ENCODE measurements around the gene MDC1.

DNA sequence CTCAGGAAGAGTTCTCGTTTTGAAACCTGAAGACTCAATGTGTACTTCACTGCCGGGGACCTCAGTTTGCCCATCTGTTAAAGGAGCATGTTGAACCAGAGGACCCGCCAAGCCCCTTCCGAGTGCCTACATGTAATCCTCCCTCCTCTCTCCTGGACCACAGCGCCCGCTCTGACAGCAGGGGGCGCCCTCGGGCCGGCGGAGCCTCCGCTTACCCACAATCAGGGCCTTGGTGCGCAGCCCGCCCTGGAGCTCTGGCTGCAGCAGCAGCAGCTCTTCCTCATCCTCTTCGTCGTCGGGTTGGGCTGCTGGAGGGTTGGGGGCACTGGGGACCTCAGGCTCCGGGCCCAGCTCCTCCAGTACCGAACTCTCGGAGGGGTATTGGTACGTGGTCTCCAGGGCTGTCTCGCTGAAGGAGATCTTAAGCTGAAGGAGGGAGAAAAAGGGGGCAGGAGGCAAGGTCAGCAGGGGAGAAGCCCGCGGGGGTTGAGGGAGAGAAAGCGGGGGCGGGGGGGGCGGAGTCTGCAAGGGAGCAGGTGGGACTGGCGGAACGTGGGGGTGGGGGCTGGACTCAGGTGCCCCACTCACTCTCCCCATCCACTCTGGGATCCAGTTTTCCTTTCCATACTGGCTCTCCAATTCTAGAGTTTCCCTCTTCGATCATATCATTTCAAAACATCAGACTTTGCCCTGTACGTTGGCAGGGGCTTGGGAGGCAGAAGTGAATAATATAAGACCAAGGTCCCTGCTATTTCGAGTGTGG is 37.9 kb downstream of the MDC1 start:
- TF ChIP-seq CTCF (IDR thresholded peaks at IDR 0.05) (peak; percentile 93), HMGA2 (CRISPR knock-in tag; IDR thresholded peaks at IDR 0.05) (no peak), ATF2 (CRISPR knock-in tag; IDR thresholded peaks at IDR 0.05; ENCODE audit: borderline replicate concordance, low read depth) (no peak), ZNF232 (CRISPR knock-in tag; IDR thresholded peaks at IDR 0.05) (no peak), MAX (CRISPR knock-in tag; IDR thresholded peaks at IDR 0.05) (0 out of 2 replicates have a peak, but pooled peaks have one; percentile 20), TEAD1 (CRISPR knock-in tag; IDR thresholded peaks at IDR 0.05) (0 out of 2 replicates have a peak, but pooled peaks have one; percentile 25), USF2 (CRISPR knock-in tag; IDR thresholded peaks at IDR 0.05) (no peak), PRDM15 (CRISPR knock-in tag; IDR thresholded peaks at IDR 0.05) (no peak), ZNF121 (CRISPR knock-in tag; IDR thresholded peaks at IDR 0.05) (no peak), CREM (CRISPR knock-in tag; IDR thresholded peaks at IDR 0.05) (no peak), JAZF1 (CRISPR knock-in tag; IDR thresholded peaks at IDR 0.05) (no peak), ZNF138 (CRISPR knock-in tag; conservative IDR thresholded peaks at IDR 0.05) (no peak)
- TF ChIP-seq, protein P1, sequence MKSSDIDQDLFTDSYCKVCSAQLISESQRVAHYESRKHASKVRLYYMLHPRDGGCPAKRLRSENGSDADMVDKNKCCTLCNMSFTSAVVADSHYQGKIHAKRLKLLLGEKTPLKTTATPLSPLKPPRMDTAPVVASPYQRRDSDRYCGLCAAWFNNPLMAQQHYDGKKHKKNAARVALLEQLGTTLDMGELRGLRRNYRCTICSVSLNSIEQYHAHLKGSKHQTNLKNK (CRISPR knock-in tag; IDR thresholded peaks at IDR 0.05) = no peak
